ENCODE results near the gene CPEB1.

CPEB1 gene

GRCh38 chr15:82646250-82647044 lies 716 bp downstream of the CPEB1 start:
- TF ChIP-seq POLR2AphosphoS5 (IDR thresholded peaks at IDR 0.05; ENCODE audit: low read depth, low read length) (no peak), SIN3A (IDR thresholded peaks at IDR 0.05; ENCODE audit: borderline replicate concordance, insufficient read depth, low read length) (no peak), TAF1 (IDR thresholded peaks at IDR 0.05; ENCODE audit: borderline replicate concordance, insufficient read depth, low read length) (no peak), FOXP2 (optimal IDR thresholded peaks at IDR 0.05; ENCODE audit: borderline replicate concordance, extremely low read depth, extremely low read length, insufficient read depth) (no peak), REST (IDR thresholded peaks at IDR 0.05; ENCODE audit: insufficient read depth in 1 of 2, low read depth in 2 of 2, low read length in 2 of 2) (no peak)

- TF ChIP-seq POLR2AphosphoS5 (IDR thresholded peaks at IDR 0.05; ENCODE audit: low read depth, low read length) (no peak), FOXP2 (optimal IDR thresholded peaks at IDR 0.05; ENCODE audit: borderline replicate concordance, extremely low read depth, extremely low read length, insufficient read depth) (no peak), TAF1 (IDR thresholded peaks at IDR 0.05; ENCODE audit: borderline replicate concordance, insufficient read depth, low read length) (no peak), REST (IDR thresholded peaks at IDR 0.05; ENCODE audit: insufficient read depth in 1 of 2, low read depth in 2 of 2, low read length in 2 of 2) (no peak), SIN3A (IDR thresholded peaks at IDR 0.05; ENCODE audit: borderline replicate concordance, insufficient read depth, low read length) (no peak)
Measured at GRCh38 chr15:82643992-82644391, 3.2 kb downstream of the CPEB1 start.

GRCh38 chr15:82642656-82643055 lies 4.5 kb downstream of the CPEB1 start:
- TF ChIP-seq REST (IDR thresholded peaks at IDR 0.05; ENCODE audit: insufficient read depth in 1 of 2, low read depth in 2 of 2, low read length in 2 of 2) (no peak), POLR2AphosphoS5 (IDR thresholded peaks at IDR 0.05; ENCODE audit: low read depth, low read length) (no peak), FOXP2 (optimal IDR thresholded peaks at IDR 0.05; ENCODE audit: borderline replicate concordance, extremely low read depth, extremely low read length, insufficient read depth) (no peak), SIN3A (IDR thresholded peaks at IDR 0.05; ENCODE audit: borderline replicate concordance, insufficient read depth, low read length) (no peak), TAF1 (IDR thresholded peaks at IDR 0.05; ENCODE audit: borderline replicate concordance, insufficient read depth, low read length) (no peak)

GRCh38 chr15:82641129-82641798 lies 5.9 kb downstream of the CPEB1 start:
- TF ChIP-seq SIN3A (IDR thresholded peaks at IDR 0.05; ENCODE audit: borderline replicate concordance, insufficient read depth, low read length) (no peak), POLR2AphosphoS5 (IDR thresholded peaks at IDR 0.05; ENCODE audit: low read depth, low read length) (no peak), TAF1 (IDR thresholded peaks at IDR 0.05; ENCODE audit: borderline replicate concordance, insufficient read depth, low read length) (no peak), FOXP2 (optimal IDR thresholded peaks at IDR 0.05; ENCODE audit: borderline replicate concordance, extremely low read depth, extremely low read length, insufficient read depth) (no peak), REST (IDR thresholded peaks at IDR 0.05; ENCODE audit: insufficient read depth in 1 of 2, low read depth in 2 of 2, low read length in 2 of 2) (no peak)

All from PFSK-1 (cell line).